HCT116 (cell line): ENCODE measurements around the gene CYP2A13. TPM values are rescaled to one million over a fixed set of nuclear protein-coding genes. Genes with fewer than 3 reads are reported as not detected.

Experiments used
- ATAC-seq: fragments of 200-7000 bp; cut with Tn5 transposase; 2 replicates; pipeline ENCODE4 v1.9.1; 2020; ENCODE audit warnings: mild to moderate bottlenecking, moderate library complexity
- BruUV-seq: library from RNA; stranded (reverse); fragments of 400-500 nt; replicated peaks from 2 replicates; lab custom pipeline; 2021; lab: Mats Ljungman, UMichigan
- CTCF ChIA-PET: fragments of 300-600 bp; sonication (Branson Sonifier 250); formaldehyde crosslinking; loops from one replicate; lab custom pipeline; 2021; ENCODE audit warnings: antibody characterized with exemption; lab: Charles Lee
- POLR2A ChIA-PET: fragments of 300-600, 350-600 bp; sonication (Branson Sonifier 250); formaldehyde crosslinking; loops from one replicate; lab custom pipeline; 2021; ENCODE audit warnings: antibody characterized with exemption; lab: Charles Lee
- RAD21 ChIA-PET, 2 experiments: fragments of 300-600 bp; sonication (Branson Sonifier 250); formaldehyde crosslinking; loops; one replicate each; lab custom pipeline; 2023; ENCODE audit warnings: low total read pairs in 2 of 2; ENCODE audit not compliant: uncharacterized antibody in 2 of 2, unreplicated experiment in 2 of 2, low non-redundant PET in 1 of 2; lab: Charles Lee
- DNase-seq: peaks from one replicate; pipeline ENCODE4 v3.0.0-alpha.2; 2010; ENCODE audit warnings: low read depth, low spot score
- H2AFZ ChIP-seq: fragments of 200-600 bp; shearing (Covaris generic), sonication (generic); 2 replicates; pipeline ENCODE4 v1.6.1; 2017; ENCODE audit warnings: low read depth, mixed run types, mixed read lengths, antibody characterized with exemption, low read length; ENCODE audit not compliant: poor library complexity, severe bottlenecking
- H3K27ac ChIP-seq: 2 replicates; pipeline ENCODE4 v1.5.1; 2012; ENCODE audit warnings: low read depth, low read length
- H3K27me3 ChIP-seq: fragments of 200-600 bp; sonication (generic); 2 replicates; pipeline ENCODE4 v1.6.1; 2016; ENCODE audit warnings: mixed run types, low read length, mixed read lengths; ENCODE audit not compliant: insufficient read depth
- H3K36me3 ChIP-seq, 2 experiments: fragments of 200-500 bp in 1 of 2; fragments of 200-600 bp in 1 of 2; sonication (Bioruptor generic) in 1 of 2; sonication (generic) in 1 of 2; 2 replicates each; pipeline versions ENCODE4 v1.5.1 to v1.6.1; 2014 to 2016; ENCODE audit warnings: low read length in 2 of 2, inconsistent platforms in 1 of 2, mixed read lengths in 1 of 2, mixed run types in 1 of 2; ENCODE audit not compliant: insufficient read depth in 2 of 2, control insufficient read depth in 1 of 2
- H3K4me1 ChIP-seq, 2 experiments: fragments of 200-600 bp in 1 of 2; sonication (generic) in 1 of 2; 2 replicates each; pipeline versions ENCODE4 v1.5.1 to v1.6.1; 2012 to 2017; ENCODE audit warnings: low read length in 2 of 2, inconsistent platforms in 1 of 2, mild to moderate bottlenecking in 1 of 2, mixed read lengths in 1 of 2, mixed run types in 1 of 2, moderate library complexity in 1 of 2; ENCODE audit not compliant: insufficient read depth in 2 of 2, control insufficient read depth in 1 of 2
- H3K4me2 ChIP-seq: fragments of 200-600 bp; sonication (generic); 2 replicates; pipeline ENCODE4 v1.6.1; 2017; ENCODE audit warnings: mixed run types, low read length, mixed read lengths
- H3K4me3 ChIP-seq, 2 experiments: fragments of 200-600 bp in 1 of 2; sonication (generic) in 1 of 2; replicated peaks in 1 of 2; 2 replicates each; pipeline ENCODE4 v1.5.1; 2011 to 2016; ENCODE audit warnings: low read length in 2 of 2, control low read depth in 1 of 2, low read depth in 1 of 2, mild to moderate bottlenecking in 1 of 2, mixed read lengths in 1 of 2, mixed run types in 1 of 2
- H3K79me2 ChIP-seq: fragments of 200-600 bp; sonication (generic); 2 replicates; pipeline ENCODE4 v1.6.1; 2017; ENCODE audit warnings: mild to moderate bottlenecking, mixed run types, low read length, moderate library complexity, mixed read lengths; ENCODE audit not compliant: insufficient read depth
- H3K9ac ChIP-seq: fragments of 200-600 bp; sonication (generic); 2 replicates; pipeline ENCODE4 v1.6.1; 2016; ENCODE audit warnings: low read length, mixed read lengths
- H3K9me2 ChIP-seq: fragments of 200-600 bp; sonication (generic), shearing (Covaris generic); 2 replicates; pipeline ENCODE4 v1.6.1; 2017; ENCODE audit warnings: mixed run types, mild to moderate bottlenecking, moderate library complexity; ENCODE audit not compliant: insufficient read depth
- H3K9me3 ChIP-seq, 2 experiments: fragments of 200-500 bp in 1 of 2; fragments of 200-600 bp in 1 of 2; sonication (Bioruptor generic) in 1 of 2; sonication (generic) in 1 of 2; 2 replicates each; pipeline ENCODE4 v1.6.1; 2014 to 2017; ENCODE audit warnings: low read length in 2 of 2, mixed read lengths in 2 of 2, inconsistent platforms in 1 of 2, low read depth in 1 of 2, mild to moderate bottlenecking in 1 of 2, mixed run types in 1 of 2, moderate library complexity in 1 of 2; ENCODE audit not compliant: control insufficient read depth in 1 of 2, insufficient read depth in 1 of 2
- H4K20me1 ChIP-seq: fragments of 200-600 bp; sonication (generic), shearing (Covaris generic); 2 replicates; pipeline ENCODE4 v1.6.1; 2017; ENCODE audit warnings: mixed run types, mild to moderate bottlenecking, moderate library complexity; ENCODE audit not compliant: insufficient read depth
- CTCF ChIP-seq, 3 experiments: fragments of 200-600 bp in 1 of 3; sonication (generic) in 1 of 3; IDR thresholded peaks in 2 of 3; conservative IDR thresholded peaks in 1 of 3; 2 replicates each; pipeline ENCODE4 v1.5.1; 2012 to 2017; ENCODE audit warnings: low read depth in 2 of 3, low read length in 2 of 3, antibody characterized with exemption in 1 of 3, borderline replicate concordance in 1 of 3, control low read depth in 1 of 3, mild to moderate bottlenecking in 1 of 3, mixed read lengths in 1 of 3, mixed run types in 1 of 3, moderate library complexity in 1 of 3; ENCODE audit not compliant: insufficient read depth in 1 of 3
- EZH2 ChIP-seq: fragments of 200-600 bp; sonication (generic); IDR thresholded peaks from 2 replicates; pipeline ENCODE4 v1.6.1; 2017; ENCODE audit warnings: antibody characterized with exemption, mixed run types
- EZH2phosphoT487 ChIP-seq: fragments of 200-600 bp; IDR thresholded peaks from 2 replicates; pipeline ENCODE4 v1.6.1; 2018; ENCODE audit warnings: antibody characterized with exemption, borderline replicate concordance
- FOSL1 ChIP-seq: IDR thresholded peaks from 2 replicates; pipeline ENCODE4 v1.6.1; 2012; ENCODE audit warnings: low read depth
- JUND ChIP-seq: IDR thresholded peaks from 2 replicates; pipeline ENCODE4 v1.6.1; 2012
- POLR2A ChIP-seq: IDR thresholded peaks from 2 replicates; pipeline ENCODE4 v1.7.0; 2011; ENCODE audit warnings: borderline replicate concordance; ENCODE audit not compliant: insufficient read depth, insufficient read length; ENCODE audit errors: extremely low read depth
- POLR2AphosphoS5 ChIP-seq: IDR thresholded peaks from 2 replicates; pipeline ENCODE4 v1.6.1; 2011; ENCODE audit warnings: mild to moderate bottlenecking, low read depth, low read length, moderate library complexity
- RAD21 ChIP-seq: IDR thresholded peaks from 2 replicates; pipeline ENCODE4 v1.6.1; 2012; ENCODE audit warnings: low read depth, mild to moderate bottlenecking
- SIN3A ChIP-seq: IDR thresholded peaks from 2 replicates; pipeline ENCODE4 v1.6.1; 2012; ENCODE audit warnings: low read depth
- SP1 ChIP-seq: IDR thresholded peaks from 2 replicates; pipeline ENCODE4 v1.6.1; 2012; ENCODE audit warnings: low read depth
- SRF ChIP-seq: IDR thresholded peaks from 2 replicates; pipeline ENCODE4 v1.6.1; 2012; ENCODE audit warnings: low read depth
- ZBTB33 ChIP-seq: IDR thresholded peaks from 2 replicates; pipeline ENCODE4 v1.6.1; 2011; ENCODE audit warnings: mild to moderate bottlenecking, low read length, moderate library complexity; ENCODE audit not compliant: insufficient replicate concordance; ENCODE audit errors: extremely low read depth
- intact Hi-C: fragments of 100-400 bp; cut with micrococcal nuclease; formaldehyde crosslinking; loops from 2 replicates; pipeline ENCODE4 v1.10.0; 2022
- total RNA-seq: library from RNA; stranded (reverse); gene quantifications from one replicate; pipeline ENCODE4 v1.2.1, GENCODE V29; 2021; ENCODE audit not compliant: unreplicated experiment
- TF ChIP-seq, protein P1 (sequence below): IDR thresholded peaks from 2 replicates; pipeline ENCODE4 v1.6.1; 2012

Gene CYP2A13
- total RNA-seq, 1 experiment from 2014 or later: not detected

GRCh38 chr19:41112728-41113290 is 24.6 kb downstream of the CYP2A13 start (continued):
- no peak for TF ChIP-seq POLR2A

GRCh38 chr19:41114132-41114531 is 25.9 kb downstream of the CYP2A13 start, which contains the start of gene CYP2F1:
TSS of gene CYP2F1 (plus strand) at chr19:41114432. CDS start at chr19:41116189, 1,757 bp downstream.
- no peaks in the 10 kb centered on the region for H3K4me1 ChIP-seq
- H3K27me3 ChIP-seq: peaks cover 3% of the 10 kb centered on the region; the same call in 1 of the 2 replicates
- ATAC-seq (no peak), DNase-seq (no peak)
- no peaks in the 10 kb centered on the region for H3K9me3 ChIP-seq
- no peaks in the 10 kb centered on the region for H4K20me1 ChIP-seq
- RAD21 ChIA-PET: no interaction called here
- no peaks in the 10 kb centered on the region for H3K9me2 ChIP-seq
- intact Hi-C loops: no loop called here
- no peak within 1 kb of the TSS for H3K4me3 ChIP-seq
- POLR2A ChIA-PET: no interaction called here
- TF ChIP-seq RAD21 (no peak), CTCF (IDR thresholded peaks at IDR 0.05 in 2 of 3, conservative IDR thresholded peaks at IDR 0.05 in 1 of 3; ENCODE audit: borderline replicate concordance in 1 of 3, insufficient read depth in 1 of 3, low read depth in 2 of 3, low read length in 2 of 3) (no peak), POLR2AphosphoS5 (no peak), JUND (no peak), FOSL1 (no peak), EZH2phosphoT487 (no peak), EZH2 (no peak), SP1 (no peak), POLR2A (no peak), SIN3A (no peak), ZBTB33 (no peak), SRF (no peak)
- TF ChIP-seq, protein P1, sequence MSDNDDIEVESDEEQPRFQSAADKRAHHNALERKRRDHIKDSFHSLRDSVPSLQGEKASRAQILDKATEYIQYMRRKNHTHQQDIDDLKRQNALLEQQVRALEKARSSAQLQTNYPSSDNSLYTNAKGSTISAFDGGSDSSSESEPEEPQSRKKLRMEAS: no peak
- no peak within 1 kb of the TSS for H3K4me2 ChIP-seq
- no peaks in the 10 kb centered on the region for H3K79me2 ChIP-seq
- no peak within 1 kb of the TSS for H3K27ac ChIP-seq
- H3K36me3 ChIP-seq: no peaks in the 10 kb centered on the region
- CTCF ChIA-PET: no interaction called here
- no peak within 1 kb of the TSS for H3K9ac ChIP-seq
- BruUV-seq: no TSS peak
- no peak within 1 kb of the TSS for H2AFZ ChIP-seq
